Amniotic stem cell (primary cell): ENCODE measurements around the gene USP10.

Experiments
- DNase-seq: peaks from one replicate; lab custom pipeline; 2025; lab: John Stamatoyannopoulos, UW

USP10 gene

GRCh38 chr16:84825896-84826557 is 126.2 kb downstream of the USP10 start:
- no peak for DNase-seq

GRCh38 chr16:84826558-84826941 is 126.8 kb downstream of the USP10 start:
- DNase-seq, result no peak

- no peak for DNase-seq
Observed at GRCh38 chr16:84827131-84827574, 127.4 kb downstream of the USP10 start.

GRCh38 chr16:84827897-84828296 is 128.1 kb downstream of the USP10 start:
- DNase-seq, result no peak

- no peak for DNase-seq
Observed at GRCh38 chr16:84828322-84828721, 128.5 kb downstream of the USP10 start.
